ENCODE measurements around the gene DIDO1.

Gene DIDO1

DNA sequence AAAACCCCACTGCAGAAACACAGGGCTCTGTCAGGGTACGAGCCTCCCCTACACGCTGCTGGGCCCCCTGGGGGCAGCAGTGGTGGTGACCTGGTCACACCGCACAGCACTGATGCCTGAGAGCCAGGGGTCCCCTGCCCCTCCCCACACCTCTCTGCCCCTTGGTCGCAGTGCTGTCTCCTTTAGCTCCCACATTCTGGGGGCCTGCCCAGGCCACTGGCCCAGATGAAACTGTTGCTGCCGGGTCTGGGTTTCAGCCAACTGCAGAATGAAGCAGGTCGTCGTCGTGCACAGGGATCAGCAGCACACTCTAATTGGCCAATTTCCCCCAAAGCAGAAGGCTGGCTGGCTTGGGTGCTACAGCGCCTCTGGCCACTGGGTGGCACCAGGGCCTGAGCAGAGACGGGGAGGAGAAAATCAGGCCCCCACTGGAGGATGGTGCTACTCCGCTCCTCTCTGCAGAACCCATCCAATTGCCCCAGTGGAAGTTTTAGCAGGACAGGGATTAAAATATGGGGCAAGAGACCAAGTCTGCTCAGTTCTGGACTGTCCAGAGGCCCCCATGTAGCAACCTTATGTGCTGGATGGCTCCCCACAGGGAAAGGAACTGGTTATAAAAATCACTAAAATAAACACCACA lies 26.1 kb downstream of the DIDO1 start:
- TF ChIP-seq, protein P1, sequence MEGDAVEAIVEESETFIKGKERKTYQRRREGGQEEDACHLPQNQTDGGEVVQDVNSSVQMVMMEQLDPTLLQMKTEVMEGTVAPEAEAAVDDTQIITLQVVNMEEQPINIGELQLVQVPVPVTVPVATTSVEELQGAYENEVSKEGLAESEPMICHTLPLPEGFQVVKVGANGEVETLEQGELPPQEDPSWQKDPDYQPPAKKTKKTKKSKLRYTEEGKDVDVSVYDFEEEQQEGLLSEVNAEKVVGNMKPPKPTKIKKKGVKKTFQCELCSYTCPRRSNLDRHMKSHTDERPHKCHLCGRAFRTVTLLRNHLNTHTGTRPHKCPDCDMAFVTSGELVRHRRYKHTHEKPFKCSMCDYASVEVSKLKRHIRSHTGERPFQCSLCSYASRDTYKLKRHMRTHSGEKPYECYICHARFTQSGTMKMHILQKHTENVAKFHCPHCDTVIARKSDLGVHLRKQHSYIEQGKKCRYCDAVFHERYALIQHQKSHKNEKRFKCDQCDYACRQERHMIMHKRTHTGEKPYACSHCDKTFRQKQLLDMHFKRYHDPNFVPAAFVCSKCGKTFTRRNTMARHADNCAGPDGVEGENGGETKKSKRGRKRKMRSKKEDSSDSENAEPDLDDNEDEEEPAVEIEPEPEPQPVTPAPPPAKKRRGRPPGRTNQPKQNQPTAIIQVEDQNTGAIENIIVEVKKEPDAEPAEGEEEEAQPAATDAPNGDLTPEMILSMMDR (conservative IDR thresholded peaks at IDR 0.05), result peak; percentile 95
- peak overlapping the region; percentile 81 for H3K27ac ChIP-seq

DNA sequence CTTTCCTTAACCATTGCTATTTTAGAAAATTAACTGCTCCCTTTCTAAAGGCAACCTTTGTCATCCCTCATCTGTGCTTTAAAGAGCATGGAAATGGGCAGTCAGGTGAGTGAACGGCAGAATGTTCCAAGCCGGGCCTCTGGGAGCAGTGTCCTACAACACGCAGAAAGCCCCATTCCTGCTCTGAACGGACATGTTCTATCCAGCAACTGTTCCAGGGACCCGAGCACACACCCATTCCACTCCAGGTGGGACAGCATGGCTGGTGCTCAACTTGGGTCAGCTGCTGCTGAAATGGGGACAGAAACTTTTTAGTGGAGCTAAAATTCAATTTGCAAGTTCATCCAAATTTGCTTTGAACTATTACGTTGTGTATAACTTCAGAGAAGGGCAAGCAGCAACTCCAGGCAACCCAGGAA lies 26.7 kb downstream of the DIDO1 start:
- TF ChIP-seq, protein P1 (conservative IDR thresholded peaks at IDR 0.05), result no peak
- peak overlapping the region; percentile 81 for H3K27ac ChIP-seq

DNA sequence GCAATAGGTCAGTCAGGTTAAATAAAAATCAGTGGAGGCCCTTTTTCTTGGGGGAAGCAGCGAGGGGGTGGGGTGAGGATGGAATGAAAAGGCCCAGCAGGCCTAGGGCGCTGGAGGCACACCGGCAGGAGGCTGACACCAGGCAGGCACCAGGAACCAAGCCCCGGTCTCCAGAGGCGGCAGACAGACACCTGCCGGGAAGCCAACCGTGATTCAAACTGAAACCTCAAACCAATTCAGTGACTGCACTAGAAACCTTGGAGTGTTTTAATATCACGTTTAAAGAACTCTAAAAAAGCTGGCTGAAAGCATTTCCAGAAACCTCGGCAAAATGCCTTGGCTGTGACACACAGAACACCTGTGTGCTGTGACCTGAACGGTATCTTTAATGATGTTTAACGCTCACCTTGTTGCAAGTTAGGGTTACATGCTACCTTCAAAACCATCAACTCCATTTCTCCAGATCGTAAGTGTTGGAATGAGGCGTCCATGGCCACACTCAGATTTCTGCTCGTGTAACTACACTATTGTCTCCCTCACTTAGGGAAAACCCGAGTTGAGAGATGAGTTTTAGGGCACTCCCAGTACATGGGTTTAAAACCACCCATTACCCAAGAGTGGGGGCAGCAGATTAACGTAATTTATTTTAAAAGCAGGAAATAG lies 27.2 kb downstream of the DIDO1 start:
- H3K27ac ChIP-seq, result no peak overlapping the region
- TF ChIP-seq, protein P1 (conservative IDR thresholded peaks at IDR 0.05), result no peak

DNA sequence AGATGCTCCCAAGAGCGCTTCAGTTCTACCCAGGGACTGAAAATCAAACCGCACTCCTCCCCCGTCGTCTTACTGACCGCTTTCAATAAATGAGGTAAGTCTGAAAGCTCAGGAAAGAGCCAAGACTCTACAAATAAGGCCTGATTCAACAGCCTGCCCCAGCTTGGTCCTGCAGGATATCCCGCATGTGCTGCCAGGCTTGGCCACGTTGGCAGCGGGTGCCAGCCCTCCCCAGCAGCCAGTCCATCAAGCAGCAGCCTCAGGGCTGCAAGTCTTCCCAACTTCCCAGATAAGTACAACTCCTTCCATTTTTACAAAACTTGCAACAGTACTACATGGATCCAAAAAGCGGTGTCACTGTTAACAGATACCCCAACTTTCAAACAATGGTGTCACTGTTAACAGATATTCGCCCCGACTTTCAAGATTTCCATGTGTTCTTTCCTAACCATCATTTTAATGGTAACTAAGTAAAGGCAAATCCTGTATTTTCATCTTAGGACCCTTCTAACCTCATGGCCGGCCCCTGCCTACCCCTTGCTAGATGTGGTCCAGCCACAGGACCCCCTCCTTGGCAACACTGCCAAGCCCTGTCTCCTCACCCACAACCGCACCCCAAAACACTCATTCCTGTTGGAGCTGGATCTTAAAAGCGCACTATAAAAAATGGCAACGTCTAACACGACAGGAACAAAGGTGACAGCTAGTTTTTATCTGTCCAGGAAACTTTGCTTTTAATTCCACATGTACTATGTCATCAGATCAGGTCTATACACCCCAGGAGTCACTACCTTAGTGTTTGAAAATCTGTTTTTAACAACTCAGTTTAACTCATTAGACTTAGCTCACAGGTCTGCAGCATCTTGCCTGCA lies 28.0 kb downstream of the DIDO1 start:
- TF ChIP-seq, protein P1 (conservative IDR thresholded peaks at IDR 0.05), result no peak
- H3K27ac ChIP-seq, result no peak overlapping the region

DNA sequence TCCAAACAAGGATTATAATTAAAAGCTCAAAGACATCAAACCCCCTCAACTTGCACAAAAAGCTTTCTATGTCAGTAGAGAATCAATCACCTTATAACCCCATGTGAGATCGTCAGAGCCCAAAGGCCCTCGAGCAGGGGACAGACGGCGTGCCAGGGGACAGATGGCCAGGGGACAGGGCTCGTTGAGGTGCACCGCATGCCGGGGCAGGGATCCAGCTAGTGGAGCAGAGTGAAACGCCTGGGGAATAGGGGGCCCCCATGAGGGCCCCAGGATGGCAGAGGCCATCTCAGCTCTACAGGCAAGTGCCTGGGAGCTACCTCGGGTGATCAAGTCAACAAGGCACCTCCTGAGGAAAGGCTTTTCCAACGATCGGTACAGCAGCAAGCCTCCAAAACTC lies 28.6 kb downstream of the DIDO1 start:
- TF ChIP-seq, protein P1 (conservative IDR thresholded peaks at IDR 0.05), result no peak
- no peak overlapping the region for H3K27ac ChIP-seq

DNA sequence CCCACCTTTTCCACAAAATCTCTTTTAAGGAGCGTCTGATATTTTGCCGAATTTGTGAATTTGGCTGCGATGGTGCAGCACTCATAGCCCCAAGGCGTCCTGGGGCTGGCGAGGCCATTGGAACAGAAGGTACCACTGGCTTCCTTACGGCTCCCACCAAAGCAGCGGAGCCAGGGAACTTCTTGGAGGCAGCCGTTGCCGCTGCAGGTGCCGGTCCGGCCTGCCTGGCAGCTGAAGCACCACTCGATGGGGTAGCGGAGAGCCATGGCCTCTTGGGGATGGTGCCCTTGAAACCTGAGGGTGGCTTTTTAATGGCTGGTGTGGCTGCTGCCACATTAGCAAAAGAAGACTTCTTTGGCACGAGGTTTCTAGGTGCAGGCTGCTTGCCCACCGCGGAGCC lies 29.8 kb downstream of the DIDO1 start:
- no peak overlapping the region for H3K27ac ChIP-seq
- TF ChIP-seq, protein P1 (conservative IDR thresholded peaks at IDR 0.05), result no peak

DNA sequence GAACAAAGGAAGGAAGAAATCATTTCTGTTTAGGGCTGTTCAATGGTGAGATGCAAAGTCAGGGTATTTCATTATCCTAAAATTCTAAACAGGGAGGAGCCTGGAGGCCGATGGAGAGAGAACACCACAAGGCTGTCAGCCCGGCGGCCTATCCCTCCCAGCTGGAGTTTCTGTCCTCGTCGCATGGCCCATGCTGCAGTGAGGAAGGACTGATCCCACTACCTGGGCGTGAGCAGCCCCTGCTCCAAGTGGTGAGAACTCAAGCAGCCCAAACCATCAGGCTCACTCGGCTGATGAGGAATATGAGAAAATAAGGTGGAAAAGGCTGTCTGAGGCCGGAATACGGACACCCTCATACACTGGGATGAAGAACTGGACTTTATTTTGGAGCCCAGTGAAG lies 30.8 kb downstream of the DIDO1 start:
- TF ChIP-seq, protein P1 (conservative IDR thresholded peaks at IDR 0.05), result no peak
- H3K27ac ChIP-seq, result no peak overlapping the region
